ENCODE data around the gene TAF10. TPM values are rescaled to one million over a fixed set of nuclear protein-coding genes. Genes with fewer than 3 reads are reported as not detected.

The TAF10 gene
- total RNA-seq: 100 to 1,000 TPM; 115 to 215 TPM

DNA sequence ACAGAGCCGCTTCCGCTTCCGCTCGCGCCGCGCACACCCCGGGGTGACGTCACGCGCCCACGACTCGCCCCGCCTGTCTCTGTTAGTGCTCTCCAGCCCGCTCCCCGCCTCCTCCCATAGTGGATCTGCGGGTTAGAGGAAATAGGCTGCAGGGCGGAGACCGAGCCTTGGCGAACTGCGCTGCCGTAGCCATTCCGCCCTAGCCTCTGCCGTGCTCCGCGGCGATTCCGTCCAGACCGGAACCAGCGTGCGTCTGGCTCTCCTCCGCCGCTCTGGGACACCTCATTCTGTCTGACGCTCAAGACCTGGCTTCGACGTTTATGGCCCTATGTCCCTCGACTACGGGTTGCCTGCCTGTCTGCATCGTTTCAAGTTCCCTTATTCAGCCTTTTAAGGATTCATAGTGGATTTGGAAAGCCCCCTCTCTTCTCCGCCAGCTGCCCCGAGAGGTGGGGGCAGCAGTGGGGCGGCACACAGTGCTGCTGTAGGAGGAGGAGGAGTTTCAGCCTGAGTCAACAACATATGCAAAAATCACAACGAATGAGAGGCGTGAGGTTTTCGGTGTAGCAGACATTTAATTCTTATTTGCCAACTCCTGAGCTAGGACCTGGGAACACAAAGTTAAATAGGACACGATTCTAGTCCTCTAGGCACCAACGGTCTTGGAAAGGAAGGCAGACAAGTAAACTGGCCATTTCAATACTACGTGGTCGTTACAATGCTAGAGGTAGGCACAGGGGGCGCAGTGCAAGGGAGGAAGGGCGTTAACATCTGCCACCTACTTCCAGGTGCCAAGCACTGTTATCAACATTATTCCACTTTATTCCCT, at the start of gene TAF10:
TSS of gene TAF10 (minus strand) at position 4 of the 829 bp plus-strand sequence. CDS start 27 bp downstream, outside the sequence.
- peak within 1 kb of the TSS; percentile 97 to 99 (median 99) for H3K27ac ChIP-seq
- intact Hi-C loops (cut with DNase I): no loop called here
- DNase-seq: peak; percentile 98 to 99 (median 98)
- no peaks in the 10 kb centered on the region for H3K9me3 ChIP-seq
- TF ChIP-seq, protein P1, sequence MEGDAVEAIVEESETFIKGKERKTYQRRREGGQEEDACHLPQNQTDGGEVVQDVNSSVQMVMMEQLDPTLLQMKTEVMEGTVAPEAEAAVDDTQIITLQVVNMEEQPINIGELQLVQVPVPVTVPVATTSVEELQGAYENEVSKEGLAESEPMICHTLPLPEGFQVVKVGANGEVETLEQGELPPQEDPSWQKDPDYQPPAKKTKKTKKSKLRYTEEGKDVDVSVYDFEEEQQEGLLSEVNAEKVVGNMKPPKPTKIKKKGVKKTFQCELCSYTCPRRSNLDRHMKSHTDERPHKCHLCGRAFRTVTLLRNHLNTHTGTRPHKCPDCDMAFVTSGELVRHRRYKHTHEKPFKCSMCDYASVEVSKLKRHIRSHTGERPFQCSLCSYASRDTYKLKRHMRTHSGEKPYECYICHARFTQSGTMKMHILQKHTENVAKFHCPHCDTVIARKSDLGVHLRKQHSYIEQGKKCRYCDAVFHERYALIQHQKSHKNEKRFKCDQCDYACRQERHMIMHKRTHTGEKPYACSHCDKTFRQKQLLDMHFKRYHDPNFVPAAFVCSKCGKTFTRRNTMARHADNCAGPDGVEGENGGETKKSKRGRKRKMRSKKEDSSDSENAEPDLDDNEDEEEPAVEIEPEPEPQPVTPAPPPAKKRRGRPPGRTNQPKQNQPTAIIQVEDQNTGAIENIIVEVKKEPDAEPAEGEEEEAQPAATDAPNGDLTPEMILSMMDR (IDR thresholded peaks at IDR 0.05): peak in 5 of 7 experiments; percentile 28 to 76 (median 60)
- TF ChIP-seq POLR2A (IDR thresholded peaks at IDR 0.05): peak; percentile 97 to 98 (median 98)
- ATAC-seq: peak; percentile 93
- H3K36me3 ChIP-seq (replicated peaks in 1 of 2; ENCODE audit: insufficient read depth in 1 of 2, low read depth in 2 of 2): peaks cover 0 to 23% of the 10 kb centered on the region in 2 donors
- H3K4me1 ChIP-seq: peaks cover 28% of the 10 kb centered on the region
- peak within 1 kb of the TSS; percentile 47 to 49 for H3K4me3 ChIP-seq
- 0% methylated on average over 13 to 51 of the region's 51 CpGs for WGBS, 2 donors
- no peaks in the 10 kb centered on the region for H3K27me3 ChIP-seq

DNA sequence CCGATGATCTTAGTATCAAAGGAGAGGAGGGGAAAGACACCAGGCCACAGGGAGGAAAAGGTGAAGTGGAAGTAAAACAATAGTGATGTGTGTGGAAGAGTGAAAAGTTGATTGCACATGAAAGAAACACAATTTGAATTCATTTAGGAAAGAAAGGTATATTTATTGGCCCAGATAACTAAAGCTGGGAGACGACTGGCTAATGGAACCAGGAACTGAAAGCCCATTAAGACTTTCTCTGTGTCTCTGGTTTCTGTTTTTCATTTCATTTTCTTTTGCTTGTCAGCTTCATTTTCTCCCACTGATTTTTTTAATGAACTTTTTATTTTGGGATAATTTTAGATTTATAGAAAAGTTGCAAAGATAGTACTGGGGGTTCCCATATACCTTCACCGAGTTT, 48.7 kb upstream of the TAF10 start:
- Histone ChIP-seq H3K9me3 (no peaks in the 10 kb centered on the region), H3K27me3 (no peaks in the 10 kb centered on the region), H3K4me1 (no peaks in the 10 kb centered on the region), H3K36me3 (replicated peaks in 1 of 2; ENCODE audit: insufficient read depth in 1 of 2, low read depth in 2 of 2) (no peaks in the 10 kb centered on the region), H3K27ac (no peak overlapping the region), H3K4me3 (no peak overlapping the region)
- intact Hi-C loops (cut with DNase I): no loop called here
- DNase-seq (no peak), ATAC-seq (no peak)
- 78 to 80% methylated on average over 3 of the region's 3 CpGs for WGBS, 2 donors
- TF ChIP-seq, protein P1 (IDR thresholded peaks at IDR 0.05): no peak
- no peak for TF ChIP-seq POLR2A (IDR thresholded peaks at IDR 0.05)

DNA sequence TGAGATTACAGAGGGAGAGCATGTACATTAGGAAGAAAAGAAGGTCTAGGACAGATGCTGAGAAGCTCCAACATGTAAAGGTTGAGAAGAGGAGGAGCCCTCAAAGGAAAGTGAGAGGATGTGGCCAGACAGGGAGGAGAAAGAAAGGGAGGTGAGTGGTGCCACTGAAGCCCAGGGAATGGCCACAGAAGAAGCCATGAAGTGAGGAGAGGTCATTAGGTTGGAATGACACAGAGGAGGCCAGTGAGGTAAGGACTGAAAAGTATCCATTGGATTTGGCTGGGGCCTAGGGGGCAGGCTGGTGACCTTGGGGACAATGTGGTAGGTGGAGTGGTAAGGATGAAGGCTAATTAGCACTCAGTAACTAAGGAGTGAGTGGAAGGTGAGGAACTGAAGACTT, 46.6 kb upstream of the TAF10 start:
- H3K36me3 ChIP-seq (replicated peaks in 1 of 2; ENCODE audit: insufficient read depth in 1 of 2, low read depth in 2 of 2): no peaks in the 10 kb centered on the region
- ATAC-seq: no peak
- no peaks in the 10 kb centered on the region for H3K27me3 ChIP-seq
- no peak overlapping the region for H3K4me3 ChIP-seq
- H3K27ac ChIP-seq: no peak overlapping the region
- no peak for DNase-seq
- no peak for TF ChIP-seq POLR2A (IDR thresholded peaks at IDR 0.05)
- TF ChIP-seq, protein P1 (IDR thresholded peaks at IDR 0.05): no peak
- intact Hi-C loops (cut with DNase I): no loop called here
- peaks cover 12% of the 10 kb centered on the region for H3K4me1 ChIP-seq
- no peaks in the 10 kb centered on the region for H3K9me3 ChIP-seq

DNA sequence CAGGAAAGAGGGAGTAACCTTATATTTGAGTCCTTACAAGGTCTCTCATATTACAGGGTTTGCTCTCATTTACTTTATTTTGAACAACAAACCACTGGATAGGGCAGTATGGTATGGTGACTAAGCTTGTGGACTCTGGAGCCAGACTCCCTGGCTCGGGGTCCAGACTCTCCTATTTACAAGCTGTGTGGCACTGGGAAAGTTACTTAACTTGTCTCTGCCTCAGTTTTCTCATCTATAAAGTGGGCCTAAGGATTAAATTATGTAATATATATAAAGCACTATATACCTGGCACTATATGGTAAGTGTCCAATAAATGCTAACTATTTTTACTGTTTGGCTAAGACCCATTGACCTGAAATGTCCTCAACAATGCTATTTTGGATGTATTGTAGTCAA, 45.3 kb upstream of the TAF10 start:
- TF ChIP-seq, protein P1 (IDR thresholded peaks at IDR 0.05): no peak
- no peak for TF ChIP-seq POLR2A (IDR thresholded peaks at IDR 0.05)
- H3K9me3 ChIP-seq: no peaks in the 10 kb centered on the region
- no peak overlapping the region for H3K27ac ChIP-seq
- H3K27me3 ChIP-seq: no peaks in the 10 kb centered on the region
- DNase-seq (no peak), ATAC-seq (no peak)
- WGBS, 2 donors: 59 to 75% methylated on average over 1 of the region's 1 CpG
- no peaks in the 10 kb centered on the region for H3K36me3 ChIP-seq (replicated peaks in 1 of 2; ENCODE audit: insufficient read depth in 1 of 2, low read depth in 2 of 2)
- intact Hi-C loops (cut with DNase I): no loop called here
- no peak overlapping the region for H3K4me3 ChIP-seq
- peaks cover 12% of the 10 kb centered on the region for H3K4me1 ChIP-seq

DNA sequence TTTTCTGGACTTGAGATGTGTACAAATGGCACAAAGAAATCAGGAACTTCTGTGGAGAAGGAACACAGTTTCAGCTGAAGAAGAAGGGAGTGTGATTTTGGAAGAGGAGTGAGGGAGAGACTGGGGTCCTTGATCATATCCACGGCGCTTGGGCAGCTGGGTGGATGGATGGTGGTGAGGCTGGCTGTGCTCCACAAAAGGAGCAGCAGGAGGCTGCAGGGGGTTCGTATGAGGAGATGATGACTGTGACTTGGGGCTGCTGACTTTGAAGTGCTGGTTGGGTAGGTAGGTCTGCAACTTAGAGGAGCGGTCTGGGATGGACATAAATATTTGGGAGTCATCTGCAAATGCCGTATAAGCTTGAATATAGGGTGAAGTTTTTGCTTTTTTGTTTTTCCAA, 44.9 kb upstream of the TAF10 start:
- TF ChIP-seq POLR2A (IDR thresholded peaks at IDR 0.05): no peak
- TF ChIP-seq, protein P1 (IDR thresholded peaks at IDR 0.05): no peak
- 83 to 85% methylated on average over 5 of the region's 5 CpGs for WGBS, 2 donors

More for the DNA sequence above, 44.9 kb upstream of the TAF10 start:
- Histone ChIP-seq H3K9me3 (no peaks in the 10 kb centered on the region), H3K36me3 (replicated peaks in 1 of 2; ENCODE audit: insufficient read depth in 1 of 2, low read depth in 2 of 2) (no peaks in the 10 kb centered on the region), H3K4me1 (peaks cover 12% of the 10 kb centered on the region), H3K27ac (no peak overlapping the region), H3K4me3 (no peak overlapping the region), H3K27me3 (no peaks in the 10 kb centered on the region)
- DNase-seq (no peak), ATAC-seq (no peak)
- intact Hi-C loops (cut with DNase I): no loop called here
